Endothelial cell of hepatic sinusoid (primary cell): Measurements from ENCODE around the gene NFKBIZ.
"Not testable (repeated sequence)": the region's sequence is repeated elsewhere in the genome, so short reads cannot be mapped to it uniquely, and the experiment has no call there.

Source experiments
- in situ Hi-C: cut with HindIII; loops from 2 replicates; pipeline ENCODE4 v1.10.0; 2017; ENCODE audit warnings: low sequenced_read_pairs

NFKBIZ gene

DNA sequence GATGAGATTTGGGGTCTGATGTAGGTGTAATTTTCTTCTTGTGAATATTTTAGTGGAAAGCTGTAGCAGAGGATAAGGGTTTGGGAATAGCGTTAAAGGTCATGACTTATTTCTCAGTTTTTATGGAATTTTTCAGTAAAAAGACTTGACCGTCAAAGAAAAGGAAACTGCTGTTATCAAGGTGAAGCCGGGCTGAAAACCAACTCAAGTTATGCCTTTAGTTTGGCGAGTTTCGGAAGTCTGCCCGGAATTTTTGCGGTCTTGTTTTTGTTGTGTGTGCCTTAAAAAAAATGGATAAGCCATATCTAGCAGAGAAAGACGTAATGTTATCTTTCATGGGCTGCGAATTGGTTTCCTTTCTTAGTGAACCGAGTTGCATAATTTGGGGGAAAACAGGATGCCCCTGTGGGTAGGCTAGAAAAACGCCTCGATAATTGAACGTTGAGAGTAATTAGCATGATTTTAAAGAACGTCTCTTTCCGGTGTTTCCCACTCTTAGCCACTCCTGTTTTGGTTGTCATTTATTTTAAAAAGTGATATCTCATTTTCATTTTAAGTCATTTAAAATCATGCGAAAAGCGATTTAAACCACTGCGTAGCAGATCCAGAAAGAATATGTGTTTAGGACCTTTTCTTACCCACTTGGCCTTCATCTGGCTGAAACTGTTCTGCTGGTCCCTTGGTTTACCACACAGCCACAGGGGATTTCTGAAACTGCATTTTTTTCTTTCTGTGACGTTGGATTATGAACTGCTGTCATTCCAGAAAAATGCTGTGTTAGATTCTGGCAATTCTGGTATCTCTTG lies 1.1 kb downstream of the NFKBIZ start:
- in situ Hi-C loops, result no loop called here

GRCh38 chr3:101851072-101851770 lies 1.9 kb downstream of the NFKBIZ start:
- in situ Hi-C loops, result no loop called here

DNA sequence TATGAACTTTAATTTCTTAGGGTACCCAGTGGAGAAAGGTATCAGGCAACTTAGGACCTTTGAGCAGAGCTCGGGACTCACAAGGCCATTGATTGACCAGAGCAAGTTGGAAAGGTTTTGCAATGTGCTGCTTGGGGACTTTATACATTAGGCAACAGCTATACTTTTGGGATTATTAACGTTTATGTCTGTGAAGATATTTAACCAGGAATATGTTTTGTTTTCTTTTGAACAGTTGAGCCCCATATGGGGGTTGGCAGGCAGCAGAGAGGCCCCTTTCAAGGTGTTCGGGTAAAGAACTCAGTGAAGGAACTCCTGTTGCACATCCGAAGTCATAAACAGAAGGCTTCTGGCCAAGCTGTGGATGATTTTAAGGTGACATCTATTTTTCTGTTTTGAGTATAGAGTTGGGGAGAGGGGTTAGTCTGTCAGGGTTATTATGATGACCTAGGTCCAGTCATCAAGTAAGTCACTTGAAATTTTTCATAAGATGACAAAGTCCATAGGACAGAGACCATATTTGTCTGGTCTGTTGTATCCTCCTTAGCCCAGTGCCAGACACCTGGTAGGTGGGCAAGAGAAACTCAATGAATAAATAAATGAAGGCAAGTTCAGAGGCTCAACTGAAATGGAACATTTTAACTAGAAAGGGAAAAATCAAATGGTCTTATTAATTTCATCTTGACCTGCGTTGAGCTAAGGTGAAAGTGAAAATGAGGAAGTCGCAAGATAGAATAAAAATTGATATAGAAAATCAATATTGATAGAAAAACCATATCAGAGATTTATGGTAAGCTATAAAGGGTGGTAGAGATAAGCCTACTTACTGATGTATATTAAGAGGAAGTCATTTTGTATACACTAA lies 2.8 kb downstream of the NFKBIZ start:
- in situ Hi-C loops, result no loop called here

- in situ Hi-C loops, result no loop called here
Measured at GRCh38 chr3:101852983-101853840, 3.9 kb downstream of the NFKBIZ start.

DNA sequence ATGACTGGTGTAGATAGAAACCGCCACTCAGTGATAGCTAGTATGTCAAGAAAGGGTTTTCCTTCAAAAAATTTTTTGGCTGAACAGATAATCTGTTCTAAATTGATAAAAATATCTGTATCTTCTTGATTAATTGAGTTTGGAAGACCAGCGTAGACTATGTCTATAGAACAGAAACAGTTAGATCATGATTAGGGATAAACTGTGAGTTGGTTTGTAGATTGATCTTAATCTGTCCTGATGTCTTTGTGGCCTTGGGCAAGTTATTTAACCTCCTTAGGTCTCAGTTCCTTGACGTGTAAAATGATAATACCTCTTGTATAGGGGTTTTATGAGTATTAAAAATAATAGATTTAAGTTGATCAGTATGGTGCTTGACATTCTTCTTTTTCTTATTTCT lies 4.7 kb downstream of the NFKBIZ start:
- in situ Hi-C loops, result no loop called here

DNA sequence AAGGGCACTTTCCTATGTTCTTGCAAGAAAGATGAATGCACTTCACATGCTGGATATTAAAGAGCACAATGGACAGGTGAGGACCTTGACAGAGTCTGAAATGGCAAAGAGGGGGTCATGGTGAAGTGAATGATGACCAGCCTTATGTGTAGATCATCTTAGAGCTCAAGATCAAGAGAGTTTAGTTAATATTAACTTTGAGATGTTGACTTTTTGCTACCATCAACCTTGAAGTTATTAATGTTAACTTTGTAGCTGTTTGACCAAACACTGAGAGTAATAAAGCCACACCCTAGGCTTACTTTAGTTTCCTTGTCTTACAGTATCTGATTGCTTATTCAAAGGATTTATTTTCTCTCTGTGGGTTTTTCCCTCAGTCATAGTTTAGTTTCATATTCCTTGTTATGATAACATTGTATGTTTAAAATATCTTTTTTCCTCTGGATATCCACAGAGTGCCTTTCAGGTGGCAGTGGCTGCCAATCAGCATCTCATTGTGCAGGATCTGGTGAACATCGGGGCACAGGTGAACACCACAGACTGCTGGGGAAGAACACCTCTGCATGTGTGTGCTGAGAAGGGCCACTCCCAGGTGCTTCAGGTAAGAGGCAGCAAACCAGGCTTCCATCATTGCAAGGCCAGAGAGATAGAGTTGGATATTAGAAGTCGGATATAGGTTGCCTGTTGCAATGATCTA lies 5.4 kb downstream of the NFKBIZ start:
- in situ Hi-C loops, result no loop called here

GRCh38 chr3:101857301-101857741 lies 8.0 kb downstream of the NFKBIZ start:
- in situ Hi-C loops, result no loop called here

- in situ Hi-C loops, result no loop called here
Measured at GRCh38 chr3:101858464-101859030, 9.2 kb downstream of the NFKBIZ start.

DNA sequence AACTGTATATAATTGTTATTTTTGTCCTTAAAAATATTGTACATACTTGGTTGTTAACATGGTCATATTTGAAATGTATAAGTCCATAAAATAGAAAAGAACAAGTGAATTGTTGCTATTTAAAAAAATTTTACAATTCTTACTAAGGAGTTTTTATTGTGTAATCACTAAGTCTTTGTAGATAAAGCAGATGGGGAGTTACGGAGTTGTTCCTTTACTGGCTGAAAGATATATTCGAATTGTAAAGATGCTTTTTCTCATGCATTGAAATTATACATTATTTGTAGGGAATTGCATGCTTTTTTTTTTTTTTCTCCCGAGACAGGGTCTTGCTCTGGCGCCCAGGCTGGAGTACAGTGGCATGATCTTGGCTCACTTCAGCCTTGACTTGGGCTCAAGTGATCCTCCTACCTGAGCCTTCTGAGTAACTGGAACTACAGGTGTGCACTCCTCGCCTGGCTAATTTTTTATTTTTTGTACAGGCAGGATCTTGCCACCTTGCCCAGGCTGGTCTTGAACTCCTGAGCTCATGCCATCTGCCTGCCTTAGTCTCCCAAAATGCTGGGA lies 10.7 kb downstream of the NFKBIZ start:
- in situ Hi-C loops, result no loop called here

GRCh38 chr3:101861212-101861788 lies 12.0 kb downstream of the NFKBIZ start:
- in situ Hi-C loops, result no loop called here

DNA sequence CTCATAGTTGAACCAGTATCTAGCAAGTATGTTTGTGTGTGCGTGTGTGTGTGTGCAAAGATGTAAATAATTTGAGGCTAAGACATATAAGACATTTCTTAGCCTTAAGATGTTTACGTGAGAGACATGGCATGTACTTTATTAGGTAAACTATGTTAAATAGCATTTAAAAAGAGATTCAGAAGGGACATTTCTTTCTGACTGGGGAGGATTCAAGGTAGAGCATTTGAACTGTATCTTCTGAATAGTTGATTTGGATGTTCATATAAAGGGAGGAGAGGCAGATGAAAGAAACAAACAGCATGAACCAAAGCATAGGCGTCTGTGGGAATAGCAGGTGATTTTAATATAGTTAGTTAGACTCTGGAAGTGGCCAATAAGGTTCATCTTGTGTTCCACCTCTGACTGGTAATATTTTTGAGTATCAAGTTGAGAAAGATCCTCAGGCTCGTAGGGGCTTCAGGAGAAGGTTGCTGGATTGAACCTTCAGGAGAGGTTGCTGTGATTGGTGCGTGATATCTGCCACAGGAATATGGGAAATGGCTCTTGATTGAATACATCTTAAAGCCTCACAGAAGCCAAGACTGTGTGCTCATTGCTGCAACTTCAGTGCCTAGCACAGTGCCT lies 12.6 kb downstream of the NFKBIZ start:
- in situ Hi-C loops, result no loop called here

- in situ Hi-C loops, result no loop called here
Measured at GRCh38 chr3:101862416-101863165, 13.3 kb downstream of the NFKBIZ start.

DNA sequence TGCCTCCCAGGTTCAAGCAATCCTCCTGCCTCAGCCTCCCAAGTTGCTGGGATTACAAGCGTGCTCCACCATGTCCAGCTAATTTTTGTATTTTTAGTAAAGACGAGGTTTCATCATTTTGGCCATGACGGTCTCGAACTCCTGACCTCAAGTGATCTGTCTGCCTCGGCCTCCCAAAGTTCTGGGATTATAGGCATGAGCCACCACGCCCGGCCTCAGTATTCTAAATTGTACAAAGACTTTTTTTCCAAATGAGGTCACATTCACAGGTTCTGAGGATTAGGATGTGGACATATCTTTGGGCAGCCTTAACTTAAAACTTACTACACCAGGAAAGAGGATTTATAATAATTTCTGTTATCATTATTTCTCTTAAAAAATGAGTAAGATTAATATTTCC lies 15.6 kb downstream of the NFKBIZ start:
- in situ Hi-C loops, result not testable (repeated sequence)

DNA sequence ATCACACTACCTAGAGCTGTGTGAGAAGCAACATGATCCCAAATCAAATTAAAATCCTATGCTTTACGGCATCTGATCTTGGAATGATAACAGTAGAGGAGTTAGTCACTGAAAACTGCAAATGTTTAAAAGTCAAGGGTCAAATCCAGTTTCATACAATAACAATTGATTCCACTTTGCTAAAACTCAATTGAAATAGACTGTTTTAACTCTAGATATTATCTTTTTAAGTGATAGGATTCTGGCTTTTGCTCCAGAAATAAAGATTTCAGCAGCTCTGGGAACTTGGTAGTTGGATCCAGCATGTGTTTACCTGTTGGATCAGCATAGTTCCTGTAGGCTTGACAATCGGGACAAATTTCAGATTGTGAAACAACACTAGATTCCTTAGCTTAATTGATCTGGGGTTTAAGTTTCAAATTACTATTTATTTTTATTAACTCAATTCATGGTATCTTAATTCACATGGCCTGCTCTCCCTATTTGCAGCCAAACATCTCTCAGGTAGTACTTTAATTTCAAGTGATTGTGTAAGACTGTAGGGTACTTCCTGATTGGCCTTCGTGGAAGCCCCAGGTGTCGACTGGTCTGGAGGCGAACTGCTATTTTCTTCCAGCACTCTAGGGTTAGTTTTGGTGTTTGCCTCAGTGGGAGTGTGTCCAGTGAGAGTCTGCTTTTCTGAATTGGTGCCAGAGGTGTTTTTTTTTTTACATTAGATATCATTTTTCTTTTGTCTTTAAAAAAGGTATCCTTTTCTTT lies 16.6 kb downstream of the NFKBIZ start:
- in situ Hi-C loops, result no loop called here

DNA sequence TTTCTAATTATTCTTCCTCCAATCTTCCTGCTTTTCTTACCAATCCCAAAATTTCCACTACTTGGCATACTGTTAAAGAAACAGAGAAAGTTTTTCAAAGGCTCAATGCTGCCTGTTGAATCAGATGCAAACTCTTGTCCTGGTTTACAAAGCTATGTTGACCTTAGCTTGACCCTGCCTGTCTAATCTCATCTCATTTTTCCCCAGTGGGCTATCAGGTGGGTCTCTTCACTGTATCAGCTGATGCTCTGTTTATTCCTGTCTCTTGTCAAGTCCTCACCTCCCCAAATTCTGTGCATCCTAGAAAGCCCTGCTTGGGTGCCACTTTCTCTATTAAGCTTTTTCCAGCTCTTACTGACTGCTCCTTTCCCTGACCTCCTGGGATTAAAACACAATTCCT lies 18.2 kb downstream of the NFKBIZ start:
- in situ Hi-C loops, result no loop called here

DNA sequence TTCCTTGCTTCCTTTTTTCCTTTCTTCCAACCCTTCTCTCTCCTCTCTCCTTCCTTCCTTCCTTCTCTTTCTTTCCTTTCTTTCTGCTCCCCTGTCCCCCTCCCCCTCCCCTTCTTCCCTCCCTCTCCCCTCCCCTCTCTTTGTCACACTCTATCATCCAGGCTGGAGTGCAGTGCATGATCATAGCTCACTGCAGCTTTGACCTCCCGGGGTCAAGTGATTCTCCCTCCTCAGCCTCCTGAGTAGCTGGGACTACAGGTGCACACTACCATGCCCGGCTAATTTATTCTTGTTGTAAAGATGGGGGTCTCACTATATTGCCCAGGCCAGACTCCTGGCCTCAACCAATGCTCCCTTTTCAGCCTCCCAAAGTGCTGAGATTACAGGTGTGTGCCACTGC lies 18.7 kb downstream of the NFKBIZ start:
- in situ Hi-C loops, result no loop called here
